ENCODE results near the gene BORA.
A peak's percentile ranks its signal among the peaks of the same experiment; 100 is the strongest.
"Not testable (repeated sequence)": the region's sequence is repeated elsewhere in the genome, so short reads cannot be mapped to it uniquely, and the experiment has no call there.

Gene BORA

GRCh38 chr13:72774019-72774418 is 46.3 kb downstream of the BORA start:
- DNase-seq, result no peak

GRCh38 chr13:72781451-72782439 is 54.0 kb downstream of the BORA start, which contains the start of the genes DIS3 and PIBF1:
Gene DIS3 (minus strand): TSS chr13:72781900. CDS start chr13:72781832, 68 bp downstream.
Gene PIBF1 (plus strand): TSS chr13:72782133. CDS start chr13:72783470, 1,337 bp downstream.
- DNase-seq, result peak; percentile 98

GRCh38 chr13:72782717-72783116 is 55.0 kb downstream of the BORA start:
- DNase-seq, result no peak

- DNase-seq, result not testable (repeated sequence)
Observed at GRCh38 chr13:72784679-72785078, 57.0 kb downstream of the BORA start.

- no peak for DNase-seq
Observed at GRCh38 chr13:72788831-72789230, 61.1 kb downstream of the BORA start.

GRCh38 chr13:72792640-72793039 is 64.9 kb downstream of the BORA start:
- DNase-seq, result no peak

GRCh38 chr13:72798817-72799216 is 71.1 kb downstream of the BORA start:
- no peak for DNase-seq

GRCh38 chr13:72804301-72804700 is 76.6 kb downstream of the BORA start:
- no peak for DNase-seq

Data from stimulated activated naive CD4-positive, alpha-beta T cell treated with Interleukin-2 at 50 U/mL for 16 hours (primary cell).